Glomerular visceral epithelial cell (primary cell): ENCODE data around the gene DNAH8.

Experiments
- DNase-seq: peaks from one replicate; pipeline ENCODE4 v3.0.0-alpha.2; 2016; ENCODE audit errors: extremely low spot score

Gene DNAH8

GRCh38 chr6:38968702-38969149, 253.6 kb downstream of the DNAH8 start:
- DNase-seq, result no peak

DNA sequence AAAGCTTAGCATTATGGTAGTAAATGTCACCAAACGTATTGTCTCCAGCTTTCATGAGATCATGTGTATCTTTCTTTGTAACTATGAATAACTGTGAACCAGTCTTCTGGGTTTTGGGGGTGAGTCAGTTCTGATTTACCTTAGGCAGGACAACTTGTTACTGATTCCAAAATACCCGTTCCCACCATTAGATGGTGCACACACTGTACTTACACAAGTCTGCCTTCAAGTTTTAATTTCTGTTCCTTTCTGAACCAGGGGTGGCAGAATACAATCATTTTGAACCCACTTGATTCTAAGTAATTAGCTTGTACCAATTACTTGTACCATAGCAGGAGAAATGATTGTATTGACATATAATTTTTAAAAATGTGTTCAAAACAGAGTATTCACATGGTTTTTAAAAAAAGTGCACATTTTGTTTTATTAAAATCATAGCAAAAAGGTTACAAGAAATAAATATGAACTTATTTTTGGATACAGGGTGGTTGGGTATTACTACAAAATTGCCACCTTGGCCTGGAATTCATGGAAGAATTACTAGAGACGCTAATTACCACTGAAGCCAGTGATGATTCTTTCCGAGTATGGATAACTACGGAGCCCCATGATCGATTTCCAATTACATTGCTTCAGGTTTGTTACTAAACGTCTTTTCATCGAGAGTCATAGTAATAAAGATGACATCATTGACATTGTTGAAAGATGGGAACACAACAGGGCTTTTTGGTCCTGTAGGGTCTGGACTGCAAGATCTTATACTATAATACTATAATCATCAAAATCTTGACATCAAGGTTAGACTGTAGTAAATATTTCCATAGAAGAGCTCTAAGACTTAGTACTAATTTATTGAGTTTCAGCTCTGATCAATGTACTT, 258.3 kb downstream of the DNAH8 start:
- peak; percentile 51 for DNase-seq

GRCh38 chr6:38974389-38975151, 259.5 kb downstream of the DNAH8 start:
- DNase-seq, result no peak

DNA sequence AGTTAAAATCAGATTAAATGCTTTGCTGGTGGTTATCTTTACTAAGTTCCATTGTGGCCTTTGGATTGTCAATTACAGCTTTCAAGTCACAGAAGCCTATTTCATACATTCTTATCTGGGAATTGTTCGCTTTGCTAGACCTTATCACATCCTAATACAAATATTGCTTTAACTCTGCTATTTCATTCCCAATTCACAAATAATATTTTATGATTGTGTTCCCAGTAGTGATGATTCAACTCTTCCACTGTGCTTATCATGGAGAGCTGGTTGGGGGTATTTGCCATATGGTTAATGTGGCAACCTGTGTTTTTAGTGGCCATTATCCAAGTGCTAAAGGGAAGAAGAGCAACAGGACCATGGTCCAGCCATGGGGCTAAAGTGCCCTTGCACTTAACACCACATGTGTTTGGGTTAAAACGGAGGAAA, 260.5 kb downstream of the DNAH8 start:
- no peak for DNase-seq

DNA sequence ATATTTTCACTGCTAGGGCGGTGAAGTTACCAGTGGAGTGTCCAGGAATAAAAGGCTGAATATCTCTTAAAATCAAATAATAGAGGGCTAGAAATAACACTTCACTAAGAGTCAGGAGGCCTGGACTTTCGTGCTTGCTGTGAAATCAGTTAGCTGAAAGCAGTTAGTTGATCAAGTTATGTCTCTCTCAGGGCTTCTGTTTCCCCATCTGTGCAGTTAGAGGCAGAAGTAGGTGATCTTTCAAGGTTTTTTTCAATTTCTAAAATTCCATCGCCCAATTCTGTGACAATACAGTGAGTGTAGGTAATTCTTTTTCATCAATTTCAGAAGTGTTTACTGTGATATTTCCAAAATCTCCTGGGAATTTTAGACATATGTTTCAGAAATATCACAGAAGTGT, 260.9 kb downstream of the DNAH8 start:
- DNase-seq, result no peak

- DNase-seq, result no peak
These were observed 261.8 kb downstream of the DNAH8 start for GRCh38 chr6:38976801-38977500.

DNA sequence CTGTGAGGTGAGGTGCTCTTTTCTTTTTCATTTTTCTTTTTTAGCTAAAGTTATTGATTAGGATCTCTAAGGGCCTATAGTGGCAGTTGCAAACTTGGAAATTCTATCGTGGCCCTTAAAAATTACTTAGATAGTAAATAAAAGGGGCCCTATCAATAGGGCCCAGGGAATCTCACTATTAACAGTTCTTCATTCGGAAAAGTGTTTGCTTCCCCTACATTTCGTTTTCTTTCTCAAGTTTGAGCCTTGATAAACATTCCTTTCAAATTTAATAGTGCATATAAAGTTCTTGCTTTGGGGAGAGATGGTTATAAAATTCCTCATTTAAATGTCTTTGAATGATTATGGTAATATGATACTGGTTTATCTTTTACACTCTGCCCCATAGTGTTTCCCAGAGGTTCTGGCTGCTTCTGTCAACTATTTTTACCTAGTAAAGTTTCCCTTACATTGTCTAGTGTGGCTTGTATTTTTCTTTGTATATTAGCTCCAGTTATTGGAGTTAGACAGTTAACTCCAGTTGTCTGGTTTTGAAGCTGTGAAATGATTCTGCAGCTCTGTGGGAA, 263.1 kb downstream of the DNAH8 start:
- DNase-seq, result no peak

- no peak for DNase-seq
These were observed 267.4 kb downstream of the DNAH8 start for GRCh38 chr6:38982470-38982869.

DNA sequence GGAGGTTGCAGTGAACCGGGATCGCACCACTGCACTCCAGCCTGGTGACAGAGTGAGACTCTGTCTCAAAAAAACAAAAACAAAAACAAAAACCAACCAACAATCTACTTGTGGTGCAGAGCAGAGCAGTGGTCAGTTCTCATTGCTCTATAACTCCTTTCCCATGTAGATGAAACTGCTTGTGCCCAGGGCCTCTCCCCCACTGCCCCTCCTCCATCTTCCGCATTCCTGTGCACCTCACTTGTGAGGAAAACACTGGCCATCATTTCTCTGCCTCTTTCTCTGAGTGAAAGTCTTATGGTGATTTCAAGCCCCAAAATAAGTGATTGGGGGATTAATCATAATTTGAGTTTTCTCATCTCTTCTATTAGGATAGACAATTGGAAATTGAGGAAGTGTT, 269.6 kb downstream of the DNAH8 start:
- DNase-seq, result no peak

DNA sequence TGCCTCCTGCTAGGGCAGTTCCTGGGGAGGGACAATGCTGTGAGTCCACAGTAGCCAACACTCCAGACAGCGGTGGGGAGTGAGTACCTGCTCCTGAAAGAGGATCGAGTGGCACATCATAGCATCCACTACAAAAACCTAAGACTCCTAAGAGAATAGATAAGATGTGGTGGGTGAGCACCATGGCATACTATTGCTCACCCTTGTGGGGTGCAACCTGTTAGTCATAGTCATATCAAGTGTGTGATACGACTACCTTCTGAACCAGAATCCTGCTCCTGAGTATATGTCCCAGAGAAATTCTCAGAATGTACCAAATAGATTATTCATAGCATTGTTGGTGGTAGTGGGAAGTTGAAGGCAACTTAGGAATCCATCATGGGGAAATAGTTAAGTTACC, 270.7 kb downstream of the DNAH8 start:
- no peak for DNase-seq

DNA sequence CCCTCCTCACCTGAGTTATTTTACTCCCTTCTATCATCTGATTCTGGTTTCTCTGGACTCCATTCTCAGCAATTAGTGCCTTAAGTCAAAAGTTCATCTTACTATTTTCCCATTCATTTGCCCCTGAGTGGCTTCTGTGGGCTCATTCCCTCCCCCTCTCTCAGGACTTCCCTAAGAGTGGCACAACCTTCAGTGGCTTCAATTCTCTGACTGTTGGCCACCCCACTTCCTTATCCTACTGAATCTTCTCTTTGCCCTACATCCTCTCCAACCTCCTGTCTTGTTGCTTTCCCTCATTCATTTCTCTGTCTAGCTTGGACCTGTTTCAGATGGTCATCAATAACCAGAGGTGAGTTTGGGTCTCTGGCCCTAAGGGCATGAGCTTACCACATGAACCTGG, 272.4 kb downstream of the DNAH8 start:
- DNase-seq, result no peak

GRCh38 chr6:38988736-38989449, 273.8 kb downstream of the DNAH8 start:
- DNase-seq, result no peak

DNA sequence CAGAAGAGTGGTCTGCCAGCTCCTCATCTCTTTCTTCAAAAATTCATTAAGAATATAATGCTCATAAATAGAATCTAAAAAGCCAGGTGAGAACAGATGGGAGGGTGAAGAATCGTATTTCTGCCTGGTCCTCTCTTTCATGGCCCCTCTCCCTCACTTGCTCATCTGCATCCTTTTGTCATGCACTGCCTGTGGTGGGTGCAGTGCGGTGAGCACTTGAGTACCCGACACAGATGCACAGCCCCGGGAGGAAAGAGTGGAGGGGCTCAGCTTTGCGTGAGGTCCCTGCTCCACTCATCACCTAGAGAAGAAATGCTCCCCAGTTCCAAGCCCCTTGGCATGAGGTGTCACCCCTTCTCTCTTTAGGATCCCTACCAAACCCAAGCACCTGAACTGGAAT, 275.4 kb downstream of the DNAH8 start:
- DNase-seq, result no peak

DNA sequence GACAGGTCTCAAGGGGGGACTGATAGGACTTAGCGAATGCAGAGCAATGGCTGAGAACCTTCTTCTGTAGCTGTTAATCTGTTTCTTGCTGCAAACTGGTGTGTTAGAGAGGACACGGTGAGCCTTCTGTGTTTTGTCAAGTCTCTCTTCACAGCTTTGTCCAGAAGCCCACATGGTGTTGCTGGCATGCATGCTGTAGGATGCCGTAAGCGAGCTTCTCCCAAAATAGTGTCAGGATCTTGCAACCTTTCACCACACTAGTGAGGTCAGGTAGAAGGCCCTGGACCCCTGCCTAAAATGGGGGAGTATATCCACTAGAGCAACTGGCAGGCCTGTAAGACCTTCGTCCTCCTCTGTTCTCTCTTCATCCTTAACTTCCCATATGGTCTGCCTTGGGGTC, 281.6 kb downstream of the DNAH8 start:
- no peak for DNase-seq

DNA sequence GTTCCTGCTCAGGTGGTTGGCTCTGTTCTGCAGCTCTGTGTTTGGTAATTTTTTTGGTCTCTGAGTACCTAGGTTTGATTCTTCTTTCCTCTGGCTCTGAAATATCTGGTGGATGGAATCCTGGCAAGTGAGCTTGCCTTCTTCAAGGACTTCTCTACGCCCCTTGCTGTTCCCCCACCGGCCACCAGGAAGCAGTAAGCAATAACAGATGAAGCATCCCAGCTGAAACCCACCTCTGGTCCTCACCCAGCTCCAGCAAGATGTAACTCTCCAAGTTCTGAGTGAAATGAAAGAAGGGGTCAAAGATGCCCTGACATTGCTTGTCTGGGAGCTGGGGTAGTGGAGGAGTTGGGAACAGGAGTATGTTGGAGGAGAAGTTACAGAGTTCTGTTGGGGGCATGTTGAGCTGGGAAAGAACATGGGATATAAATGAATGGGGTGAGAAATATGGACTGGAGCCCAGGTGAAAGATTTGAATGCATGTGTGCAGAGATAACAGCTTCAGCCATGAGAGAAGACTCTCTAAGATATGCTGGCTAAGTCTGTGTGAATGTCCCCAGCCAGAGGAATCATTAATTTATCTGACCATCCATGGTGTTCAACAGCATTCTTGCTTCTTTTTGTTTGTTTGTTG, 282.1 kb downstream of the DNAH8 start:
- DNase-seq, result peak; percentile 23

GRCh38 chr6:39003072-39003471, 288.0 kb downstream of the DNAH8 start:
- DNase-seq, result no peak

DNA sequence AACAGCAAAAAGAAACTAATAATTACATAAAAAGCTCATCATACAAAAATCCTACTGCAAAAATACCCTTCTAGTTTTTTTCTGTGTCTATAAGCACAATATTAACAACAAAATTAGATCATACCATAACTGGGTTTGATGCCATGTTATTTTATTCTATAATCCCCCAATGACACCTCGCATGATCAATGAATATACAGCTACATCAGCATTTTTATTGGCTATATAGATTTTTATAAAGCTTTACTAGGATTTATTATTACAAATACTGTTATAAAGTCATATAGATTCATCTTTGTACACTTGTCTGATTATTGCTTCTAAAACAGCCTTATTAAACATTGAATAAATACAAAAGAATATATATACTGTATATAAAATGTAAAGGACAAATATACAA, 288.4 kb downstream of the DNAH8 start:
- no peak for DNase-seq

DNA sequence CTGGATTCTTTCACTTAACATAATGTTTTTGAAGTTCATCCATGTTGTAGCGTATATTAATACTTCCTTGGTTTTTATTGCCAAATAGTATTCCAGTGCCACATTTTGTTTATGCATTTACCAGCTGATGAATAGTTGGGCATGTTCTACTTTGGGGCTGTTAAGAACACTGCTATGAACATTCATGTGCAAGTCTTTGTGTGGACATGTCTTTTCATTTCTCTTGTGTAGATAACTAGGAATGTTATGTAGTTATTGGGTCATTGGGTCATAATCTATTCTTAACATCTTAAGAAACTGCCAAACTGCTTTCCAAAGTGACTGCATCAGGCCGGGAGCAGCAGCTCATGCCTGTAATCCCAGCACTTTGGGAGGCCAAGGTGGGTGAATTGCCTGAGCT, 289.7 kb downstream of the DNAH8 start:
- no peak for DNase-seq

- DNase-seq, result no peak
These were observed 290.7 kb downstream of the DNAH8 start for GRCh38 chr6:39005774-39006173.

DNA sequence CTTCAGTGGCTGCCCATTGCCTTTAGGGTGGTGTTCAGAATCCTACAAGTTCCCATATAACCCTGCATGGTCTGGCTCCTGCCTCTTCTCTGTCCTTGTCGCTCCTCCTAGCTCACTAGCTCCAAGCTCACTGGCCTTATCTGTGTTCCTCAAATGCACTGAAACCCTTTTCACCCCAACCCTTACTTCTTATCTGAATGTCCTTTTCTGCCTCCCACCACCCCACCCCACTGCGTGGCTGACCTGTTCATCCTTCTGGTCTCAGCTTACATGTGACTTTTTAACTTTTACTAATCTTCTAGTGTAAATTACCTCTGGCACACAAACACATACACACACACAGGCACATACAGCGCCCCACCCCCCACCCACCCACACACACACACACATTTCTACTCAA, 292.5 kb downstream of the DNAH8 start:
- DNase-seq, result no peak

DNA sequence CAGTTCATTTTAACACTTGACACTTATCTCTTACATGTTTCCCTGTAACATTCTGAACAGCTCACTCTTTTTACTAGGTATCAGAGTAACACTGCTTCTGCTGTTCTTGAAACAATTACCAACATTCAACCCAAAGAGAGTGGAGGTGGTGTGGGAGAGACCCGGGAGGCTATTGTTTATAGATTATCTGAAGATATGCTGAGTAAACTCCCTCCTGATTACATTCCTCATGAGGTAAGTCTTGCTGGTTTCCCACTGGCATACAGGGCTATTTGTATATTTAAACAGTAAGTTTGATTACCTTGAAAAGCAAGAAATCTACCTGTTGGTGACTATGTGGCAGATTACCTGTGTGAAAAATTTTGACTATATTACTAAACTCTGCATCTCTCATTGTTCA, 293.6 kb downstream of the DNAH8 start:
- no peak for DNase-seq
